ENCODE results near the gene INTS3.
A peak's percentile ranks its signal among the peaks of the same experiment; 100 is the strongest.
"Not testable (repeated sequence)": the region's sequence is repeated elsewhere in the genome, so short reads cannot be mapped to it uniquely, and the experiment has no call there.

Gene INTS3

GRCh38 chr1:153778051-153778823, 50.4 kb downstream of the INTS3 start:
- DNase-seq (ENCODE audit: low read depth in 1 of 2, low spot score in 1 of 2) = no peak

GRCh38 chr1:153778824-153779519, 51.1 kb downstream of the INTS3 start:
- no peak for DNase-seq (ENCODE audit: low read depth in 1 of 2, low spot score in 1 of 2)

GRCh38 chr1:153779781-153780541, 52.1 kb downstream of the INTS3 start:
- no peak for DNase-seq (ENCODE audit: low read depth in 1 of 2, low spot score in 1 of 2)

GRCh38 chr1:153780551-153780950, 52.7 kb downstream of the INTS3 start:
- DNase-seq (ENCODE audit: low read depth in 1 of 2, low spot score in 1 of 2) = no peak

GRCh38 chr1:153782648-153783047, 54.8 kb downstream of the INTS3 start:
- DNase-seq (ENCODE audit: low read depth in 1 of 2, low spot score in 1 of 2) = not testable (repeated sequence)

GRCh38 chr1:153783233-153784190, 55.7 kb downstream of the INTS3 start:
- DNase-seq (ENCODE audit: low read depth in 1 of 2, low spot score in 1 of 2) = peak; percentile 77 to 87

GRCh38 chr1:153786038-153786790, 58.4 kb downstream of the INTS3 start:
- no peak for DNase-seq (ENCODE audit: low read depth in 1 of 2, low spot score in 1 of 2)

- no peak for DNase-seq (ENCODE audit: low read depth in 1 of 2, low spot score in 1 of 2)
These were observed 61.7 kb downstream of the INTS3 start for GRCh38 chr1:153789478-153790034.

- DNase-seq (ENCODE audit: low read depth in 1 of 2, low spot score in 1 of 2) = no peak
These were observed 62.6 kb downstream of the INTS3 start for GRCh38 chr1:153790313-153790965.

GRCh38 chr1:153790966-153791647, 63.3 kb downstream of the INTS3 start:
- no peak for DNase-seq (ENCODE audit: low read depth in 1 of 2, low spot score in 1 of 2)

- DNase-seq (ENCODE audit: low read depth in 1 of 2, low spot score in 1 of 2) = no peak
These were observed 63.9 kb downstream of the INTS3 start for GRCh38 chr1:153791648-153792253.

- no peak for DNase-seq (ENCODE audit: low read depth in 1 of 2, low spot score in 1 of 2)
These were observed 64.8 kb downstream of the INTS3 start for GRCh38 chr1:153792631-153793041.

- DNase-seq (ENCODE audit: low read depth in 1 of 2, low spot score in 1 of 2) = no peak
These were observed 65.6 kb downstream of the INTS3 start for GRCh38 chr1:153793261-153793972.

GRCh38 chr1:153793973-153794615, 66.2 kb downstream of the INTS3 start:
- no peak for DNase-seq (ENCODE audit: low read depth in 1 of 2, low spot score in 1 of 2)

GRCh38 chr1:153794624-153795329, 66.9 kb downstream of the INTS3 start:
- no peak for DNase-seq (ENCODE audit: low read depth in 1 of 2, low spot score in 1 of 2)

GRCh38 chr1:153795330-153795837, 67.5 kb downstream of the INTS3 start:
- no peak for DNase-seq (ENCODE audit: low read depth in 1 of 2, low spot score in 1 of 2)

Measured in activated T-helper 1 cell treated with anti-CD3 and anti-CD28 coated beads, Interleukin-2, amount 50 U/mL, for 16 hours (primary cell).